Thymus (tissue), 11 donors: ENCODE data around the gene FBXW12. TPM values are rescaled to one million over a fixed set of nuclear protein-coding genes. Genes with fewer than 3 reads are reported as not detected.

ENCODE experiments used
- DNase-seq, 9 donors: peaks; one replicate each; pipeline ENCODE4 v3.0.0-alpha.2; 2013; ENCODE audit warnings: low spot score in 9 of 9, low read depth in 6 of 9, missing footprints in 1 of 9
- H3K27ac ChIP-seq, 2 donors: one replicate each; pipeline ENCODE4 v1.5.1; 2013; ENCODE audit warnings: control low read depth in 1 of 2, low read depth in 1 of 2, low read length in 1 of 2, mild to moderate bottlenecking in 1 of 2, moderate library complexity in 1 of 2
- H3K27me3 ChIP-seq, 2 donors: one replicate each; pipeline ENCODE4 v1.5.1; 2013; ENCODE audit warnings: low read length in 1 of 2; ENCODE audit not compliant: control insufficient read depth in 2 of 2, insufficient read depth in 1 of 2
- H3K36me3 ChIP-seq, 2 donors: one replicate each; pipeline ENCODE4 v1.5.1; 2013; ENCODE audit warnings: low read length in 1 of 2, mild to moderate bottlenecking in 1 of 2, moderate library complexity in 1 of 2; ENCODE audit not compliant: control insufficient read depth in 2 of 2, insufficient read depth in 2 of 2
- H3K4me1 ChIP-seq, 2 donors: one replicate each; pipeline ENCODE4 v1.5.1; 2013; ENCODE audit warnings: low read length in 2 of 2; ENCODE audit not compliant: control insufficient read depth in 2 of 2, insufficient read depth in 2 of 2
- H3K4me3 ChIP-seq, 2 donors: one replicate each; pipeline ENCODE4 v1.5.1; 2013; ENCODE audit warnings: low read length in 2 of 2, control low read depth in 1 of 2, mild to moderate bottlenecking in 1 of 2
- H3K9me3 ChIP-seq, 2 donors: one replicate each; pipeline ENCODE4 v1.5.1; 2013; ENCODE audit warnings: low read length in 1 of 2, mild to moderate bottlenecking in 1 of 2; ENCODE audit not compliant: control insufficient read depth in 2 of 2, insufficient read depth in 1 of 2
- WGBS: extraction: QIAGEN DNeasy Blood & Tissue Kit; methylation state at CpG from one replicate; pipeline ENCODE4 v1.1.7; 2013; 5-methylcytosine and 5-hydroxymethylcytosine counted together
- polyA plus RNA-seq: library from polyadenylated mRNA; stranded (reverse); fragments of 200-250 nt; gene quantifications from one replicate; pipeline ENCODE4 v1.2.3, GENCODE V29; 2013
- total RNA-seq: library from RNA; stranded (reverse); fragments of 120-200 nt; gene quantifications from one replicate; pipeline ENCODE4 v1.2.4, GENCODE V29; 2013
- donor health status: healthy.

Gene FBXW12
- total and polyA plus RNA-seq, 2 donors, result 0.05 to 0.07 TPM

GRCh38 chr3:48344867-48345507, 27.0 kb upstream of the FBXW12 start:
- Histone ChIP-seq H3K4me1 (no peaks in the 10 kb centered on the region), H3K4me3 (no peak overlapping the region), H3K27me3 (peaks cover 0 to 6% of the 10 kb centered on the region in 2 donors), H3K27ac (no peak overlapping the region), H3K9me3 (no peaks in the 10 kb centered on the region), H3K36me3 (no peaks in the 10 kb centered on the region)
- WGBS, result 31% methylated on average over 1 of the region's 1 CpG
- no peak for DNase-seq

- Histone ChIP-seq H3K27me3 (peaks cover 0 to 6% of the 10 kb centered on the region in 2 donors), H3K4me3 (no peak overlapping the region), H3K27ac (no peak overlapping the region), H3K9me3 (no peaks in the 10 kb centered on the region), H3K4me1 (no peaks in the 10 kb centered on the region), H3K36me3 (no peaks in the 10 kb centered on the region)
- DNase-seq, result no peak
- WGBS, result 93% methylated on average over 2 of the region's 2 CpGs
Measured at GRCh38 chr3:48345946-48346572, 26.0 kb upstream of the FBXW12 start.

DNA sequence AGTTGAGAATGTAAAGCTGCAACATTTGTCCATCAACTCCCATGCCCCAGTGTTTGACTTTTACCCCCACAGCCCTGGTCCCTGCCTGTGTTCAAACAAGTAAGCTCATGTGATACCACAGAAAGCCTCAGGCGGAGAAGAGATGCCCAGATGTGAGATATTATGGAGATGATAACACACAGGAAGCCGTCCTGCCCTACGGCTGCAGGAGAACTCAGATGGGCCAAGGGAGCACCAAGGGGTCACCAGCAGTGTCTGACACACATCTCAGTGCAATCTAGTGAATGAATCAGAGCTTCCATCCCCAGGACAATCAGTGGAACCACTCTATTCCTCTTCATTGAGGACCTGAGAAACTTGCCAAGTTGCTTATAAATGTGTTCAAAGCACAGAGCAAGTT, 24.5 kb upstream of the FBXW12 start:
- DNase-seq, result no peak
- Histone ChIP-seq H3K9me3 (no peaks in the 10 kb centered on the region), H3K4me3 (no peak overlapping the region), H3K27ac (no peak overlapping the region), H3K27me3 (peaks cover 0 to 6% of the 10 kb centered on the region in 2 donors), H3K36me3 (no peaks in the 10 kb centered on the region), H3K4me1 (no peaks in the 10 kb centered on the region)
- WGBS, result 96% methylated on average over 3 of the region's 3 CpGs

DNA sequence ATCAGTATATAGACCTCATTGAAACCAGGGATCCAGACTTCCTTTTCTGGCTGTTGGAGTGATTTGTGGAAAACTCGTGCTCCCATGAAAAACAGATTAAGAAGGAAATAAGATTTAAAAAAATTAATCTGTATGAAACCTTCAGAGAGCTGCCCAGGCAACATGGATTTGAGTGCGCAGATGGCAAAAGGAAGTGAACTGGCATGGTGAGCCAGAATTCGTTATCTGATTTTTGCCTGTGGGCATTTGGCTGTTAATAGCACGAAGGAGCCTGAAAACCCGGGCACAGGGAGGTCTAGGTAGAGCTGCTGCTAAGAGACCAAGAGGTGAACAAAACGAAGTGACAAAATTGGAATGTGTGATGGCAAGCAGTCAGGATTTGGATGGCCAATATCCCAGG, 19.5 kb upstream of the FBXW12 start:
- Histone ChIP-seq H3K36me3 (no peaks in the 10 kb centered on the region), H3K27me3 (peaks cover 0 to 4% of the 10 kb centered on the region in 2 donors), H3K4me1 (no peaks in the 10 kb centered on the region), H3K9me3 (peaks cover 0 to 7% of the 10 kb centered on the region in 2 donors), H3K4me3 (no peak overlapping the region), H3K27ac (no peak overlapping the region)
- 93% methylated on average over 6 of the region's 6 CpGs for WGBS
- no peak for DNase-seq

DNA sequence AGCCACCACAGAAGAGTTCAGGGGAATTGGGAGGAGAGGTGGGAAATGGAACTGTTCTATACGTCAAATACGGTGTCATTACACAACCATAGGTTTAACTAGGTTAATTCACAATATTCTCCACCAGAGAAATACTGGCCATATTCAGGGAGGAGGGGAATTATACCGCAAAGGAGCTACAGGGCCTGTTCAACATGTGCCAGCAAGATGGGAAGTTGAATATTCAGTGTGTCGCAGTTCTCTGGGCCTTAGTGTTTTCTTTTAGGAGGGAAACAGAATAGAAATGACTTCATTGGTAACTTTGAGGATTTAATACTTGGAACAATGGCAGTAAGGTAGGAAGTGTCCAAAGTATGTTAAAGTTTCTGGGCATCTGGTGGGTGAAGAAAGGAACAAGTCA, 18.0 kb upstream of the FBXW12 start:
- no peak for DNase-seq
- WGBS, result 96% methylated on average over 4 of the region's 4 CpGs
- peaks cover 0 to 13% of the 10 kb centered on the region in 2 donors for H3K9me3 ChIP-seq
- no peaks in the 10 kb centered on the region for H3K36me3 ChIP-seq
- no peak overlapping the region for H3K27ac ChIP-seq
- H3K4me3 ChIP-seq, result no peak overlapping the region
- H3K27me3 ChIP-seq, result peaks cover 0 to 6% of the 10 kb centered on the region in 2 donors
- H3K4me1 ChIP-seq, result no peaks in the 10 kb centered on the region

- no peaks in the 10 kb centered on the region for H3K4me1 ChIP-seq
- 88% methylated on average over 1 of the region's 1 CpG for WGBS
- DNase-seq, result no peak
Measured at GRCh38 chr3:48356419-48356818, 15.6 kb upstream of the FBXW12 start.

GRCh38 chr3:48361928-48362327, 10.1 kb upstream of the FBXW12 start:
- H3K4me1 ChIP-seq, result no peaks in the 10 kb centered on the region
- H3K9me3 ChIP-seq, result peaks cover 0 to 13% of the 10 kb centered on the region in 2 donors
- no peak overlapping the region for H3K4me3 ChIP-seq
- peaks cover 0 to 2% of the 10 kb centered on the region in 2 donors for H3K27me3 ChIP-seq
- H3K36me3 ChIP-seq, result no peaks in the 10 kb centered on the region
- DNase-seq, result no peak
- H3K27ac ChIP-seq, result no peak overlapping the region

More at GRCh38 chr3:48356419-48356818, 15.6 kb upstream of the FBXW12 start:
- Histone ChIP-seq H3K9me3 (peaks cover 0 to 13% of the 10 kb centered on the region in 2 donors), H3K4me3 (no peak overlapping the region), H3K27me3 (peaks cover 0 to 2% of the 10 kb centered on the region in 2 donors), H3K36me3 (no peaks in the 10 kb centered on the region), H3K27ac (no peak overlapping the region)

GRCh38 chr3:48364840-48365239, 7.2 kb upstream of the FBXW12 start:
- H3K27me3 ChIP-seq, result no peaks in the 10 kb centered on the region
- H3K4me1 ChIP-seq, result no peaks in the 10 kb centered on the region
- H3K4me3 ChIP-seq, result no peak overlapping the region
- no peak overlapping the region for H3K27ac ChIP-seq
- H3K9me3 ChIP-seq, result no peaks in the 10 kb centered on the region
- DNase-seq, result no peak
- H3K36me3 ChIP-seq, result no peaks in the 10 kb centered on the region
- 95% methylated on average over 1 of the region's 1 CpG for WGBS

GRCh38 chr3:48367201-48367600, 4.8 kb upstream of the FBXW12 start:
- H3K27me3 ChIP-seq, result no peaks in the 10 kb centered on the region
- H3K4me3 ChIP-seq, result no peak overlapping the region
- H3K36me3 ChIP-seq, result no peaks in the 10 kb centered on the region
- DNase-seq, result no peak
- H3K4me1 ChIP-seq, result no peaks in the 10 kb centered on the region
- no peak overlapping the region for H3K27ac ChIP-seq
- H3K9me3 ChIP-seq, result no peaks in the 10 kb centered on the region
